NCI-H69 (cell line): ENCODE data around the gene HCFC1R1.

Experiments
- DNase-seq: peaks from one replicate; lab custom pipeline; 2025; lab: John Stamatoyannopoulos, UW

The HCFC1R1 gene

DNA sequence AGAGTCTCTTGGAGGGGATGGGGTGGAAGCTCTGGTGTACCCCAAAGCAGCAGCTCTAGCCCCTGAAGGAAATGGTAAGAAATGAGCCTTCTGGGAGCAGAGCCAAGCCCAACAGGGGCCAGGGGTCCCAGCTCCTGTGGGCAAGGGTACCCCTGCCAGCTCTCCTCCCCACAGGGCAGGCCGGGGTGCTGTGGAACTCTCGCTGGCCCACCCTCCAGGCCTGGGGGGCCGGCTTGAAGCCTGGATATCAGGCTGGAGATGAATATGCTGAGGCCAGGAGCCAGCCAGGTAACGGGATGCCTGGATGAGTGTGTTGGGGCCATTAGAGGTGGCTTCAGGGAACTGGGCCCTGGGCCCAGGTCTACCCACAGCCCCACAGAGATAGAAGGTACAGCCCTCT, 23.2 kb downstream of the HCFC1R1 start:
- no peak for DNase-seq

DNA sequence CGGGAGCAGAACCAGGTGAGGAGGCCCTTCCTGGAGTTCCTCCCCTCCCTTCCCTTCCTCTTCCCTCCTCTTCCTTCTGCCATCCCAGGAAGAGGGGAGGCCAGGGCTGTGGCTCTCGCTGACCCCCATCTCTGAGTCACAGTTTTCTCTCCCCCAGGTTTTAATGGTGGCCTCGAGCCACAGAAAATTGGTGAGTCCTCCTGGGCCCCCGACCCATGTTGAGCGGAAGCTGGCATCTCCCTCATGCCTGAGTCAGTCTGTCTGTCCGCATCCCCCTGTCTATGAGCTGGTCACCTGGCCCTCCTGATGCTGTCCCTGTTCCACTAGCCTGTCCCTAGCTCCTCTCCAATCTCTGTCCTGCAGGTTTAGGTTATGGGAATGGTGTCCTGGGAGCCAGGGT, 23.8 kb downstream of the HCFC1R1 start:
- no peak for DNase-seq

DNA sequence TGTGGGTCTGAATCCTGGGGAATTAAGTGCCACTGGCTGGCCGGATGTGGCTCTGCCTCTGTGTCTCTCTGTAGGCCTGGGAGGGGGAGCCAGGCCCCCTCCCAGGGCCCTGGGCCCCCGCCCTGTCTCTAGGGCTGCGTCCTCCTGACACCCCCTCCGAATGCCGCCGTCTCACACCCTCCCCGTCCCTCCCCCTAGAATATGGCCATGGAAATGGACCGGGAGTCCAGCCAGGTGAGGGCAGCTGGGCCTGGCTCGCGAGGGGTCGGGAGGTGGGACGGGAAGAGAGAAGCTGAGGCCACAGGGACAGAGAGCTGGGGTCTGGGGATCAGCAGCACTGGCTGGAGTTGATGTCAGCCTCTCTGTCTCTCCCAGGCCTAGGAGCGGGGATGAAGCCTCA, 27.4 kb downstream of the HCFC1R1 start:
- no peak for DNase-seq

DNA sequence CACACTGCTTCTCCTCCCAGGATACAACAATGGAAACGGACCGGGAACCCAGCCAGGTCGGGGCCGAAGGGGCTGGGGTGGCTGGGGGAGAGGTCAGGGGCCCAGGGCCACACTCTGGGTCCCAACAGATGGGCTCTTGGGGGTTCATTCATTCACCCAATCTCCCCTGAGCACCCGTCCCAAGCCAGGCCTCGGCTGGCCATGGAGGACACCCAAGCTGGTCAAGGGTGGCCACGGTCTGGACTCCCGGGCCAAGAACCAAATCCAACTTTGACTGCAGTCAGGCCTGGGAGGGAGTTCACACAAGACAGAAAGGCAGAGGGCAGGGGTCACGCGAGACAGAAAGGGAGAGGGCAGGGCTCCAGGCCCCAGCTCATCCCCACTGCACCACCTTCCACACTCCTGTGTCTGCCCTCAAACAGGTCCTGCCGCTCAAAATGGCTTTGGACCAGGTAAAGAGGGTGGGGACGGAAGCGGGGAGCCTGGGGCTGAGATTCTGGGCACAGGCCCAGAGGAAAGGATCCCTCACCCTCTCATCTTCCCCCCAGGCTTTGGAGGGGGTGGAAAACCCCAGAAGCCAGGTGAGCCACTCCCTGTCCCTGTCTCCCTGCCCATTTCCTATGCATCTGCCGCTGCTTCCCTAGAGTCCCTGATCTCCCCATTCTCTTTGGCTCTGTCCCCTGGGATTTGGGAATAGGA, 31.2 kb downstream of the HCFC1R1 start:
- no peak for DNase-seq

DNA sequence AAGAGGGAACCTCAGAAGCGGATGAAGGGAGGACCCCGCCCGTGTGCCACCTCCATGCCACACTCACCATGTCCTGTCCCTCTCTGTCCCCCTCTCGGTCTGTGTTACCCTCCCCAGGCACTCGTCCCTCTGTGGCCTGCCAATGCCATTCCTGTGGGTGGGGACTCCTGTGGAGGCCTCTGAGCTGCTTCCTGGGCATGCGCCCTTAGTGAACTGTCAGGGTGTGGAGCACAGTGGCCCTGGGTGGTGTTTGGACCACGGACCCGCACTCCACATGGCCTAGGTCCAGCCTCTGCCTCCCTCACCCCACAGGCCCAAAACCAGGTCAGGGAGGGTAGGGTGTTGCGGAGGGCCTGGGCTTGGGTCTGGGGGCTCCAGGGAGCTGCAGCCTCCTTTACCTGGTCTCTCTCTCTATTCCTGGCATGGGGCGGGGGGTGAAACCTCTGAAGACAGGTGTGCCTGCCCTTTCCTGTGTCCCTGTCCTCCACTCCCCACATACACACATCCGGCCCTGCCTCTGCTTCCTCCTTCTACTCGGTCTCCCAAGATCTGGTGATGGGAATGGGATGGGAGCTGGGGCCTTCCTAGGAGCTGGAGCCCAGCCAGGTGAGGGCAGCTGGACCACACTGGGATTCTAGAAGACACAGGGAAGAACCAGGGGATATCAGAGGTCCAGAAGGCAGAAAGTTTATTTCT, 32.0 kb downstream of the HCFC1R1 start:
- DNase-seq, result no peak

DNA sequence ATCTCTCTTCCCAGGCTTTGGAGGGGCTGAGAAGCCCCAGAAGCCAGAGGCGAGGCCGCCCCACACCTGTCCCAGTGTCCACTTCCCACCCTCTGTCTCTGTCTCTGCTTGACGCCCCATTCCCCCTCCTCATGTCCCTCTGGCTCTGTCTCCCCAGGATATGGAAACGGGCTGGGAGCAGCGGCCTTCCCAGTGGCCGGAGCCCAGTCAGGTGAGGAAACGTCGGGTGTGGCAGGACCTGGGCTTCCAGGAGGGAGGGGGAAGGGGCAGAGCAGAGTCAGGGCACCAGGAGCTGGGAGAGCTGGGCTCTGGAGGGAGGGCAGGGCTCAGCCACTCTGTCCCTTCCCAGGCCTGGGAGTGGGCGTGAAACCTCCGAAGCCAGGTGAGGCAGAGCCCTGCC, 32.9 kb downstream of the HCFC1R1 start:
- DNase-seq, result no peak

DNA sequence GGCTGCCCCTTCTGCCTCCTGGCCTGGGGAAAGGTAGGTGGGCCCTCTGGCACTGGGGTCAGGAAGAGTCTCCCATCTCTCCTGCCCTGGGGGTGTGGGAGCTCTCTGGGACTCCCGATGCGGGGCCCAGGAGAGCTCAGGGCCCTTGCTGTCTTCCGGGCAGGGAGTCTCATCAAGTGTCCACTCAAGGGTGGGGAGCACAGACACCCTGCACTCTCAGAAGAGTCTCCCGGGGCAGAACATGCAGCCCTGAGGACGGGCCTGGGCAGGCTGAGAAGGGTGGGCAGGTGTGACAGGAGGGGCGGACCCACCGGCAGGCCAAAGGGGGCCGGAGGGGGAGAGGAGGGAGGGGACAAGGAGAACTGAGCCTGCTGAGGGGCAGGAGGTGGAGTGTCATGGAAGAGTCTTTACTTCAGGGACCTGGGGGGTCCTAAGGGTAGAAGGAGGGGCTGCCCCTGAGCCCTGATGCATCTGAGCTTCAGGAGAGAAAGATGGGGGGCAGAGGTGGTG, 35.1 kb downstream of the HCFC1R1 start:
- DNase-seq, result peak; percentile 75

DNA sequence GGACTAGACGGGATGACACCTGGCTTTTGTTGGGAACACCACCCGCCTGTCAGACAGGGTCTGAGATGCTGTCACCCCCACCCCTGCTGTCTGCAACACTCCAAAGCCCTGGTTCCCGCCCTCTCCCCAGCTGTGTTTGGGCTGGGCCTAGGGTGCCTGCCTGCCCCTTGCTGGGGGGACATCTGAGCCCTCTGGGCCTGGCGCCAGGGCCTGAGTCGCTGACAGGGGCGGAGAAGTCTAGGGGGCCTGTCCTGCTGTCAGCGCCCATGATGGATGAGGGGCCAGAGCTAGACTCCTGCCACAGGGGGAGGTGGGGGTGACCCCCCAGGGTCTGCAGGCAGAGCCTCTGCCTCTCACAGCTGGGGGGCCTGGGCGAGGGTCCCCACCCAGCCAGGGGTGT, 35.9 kb downstream of the HCFC1R1 start:
- peak; percentile 98 for DNase-seq

DNA sequence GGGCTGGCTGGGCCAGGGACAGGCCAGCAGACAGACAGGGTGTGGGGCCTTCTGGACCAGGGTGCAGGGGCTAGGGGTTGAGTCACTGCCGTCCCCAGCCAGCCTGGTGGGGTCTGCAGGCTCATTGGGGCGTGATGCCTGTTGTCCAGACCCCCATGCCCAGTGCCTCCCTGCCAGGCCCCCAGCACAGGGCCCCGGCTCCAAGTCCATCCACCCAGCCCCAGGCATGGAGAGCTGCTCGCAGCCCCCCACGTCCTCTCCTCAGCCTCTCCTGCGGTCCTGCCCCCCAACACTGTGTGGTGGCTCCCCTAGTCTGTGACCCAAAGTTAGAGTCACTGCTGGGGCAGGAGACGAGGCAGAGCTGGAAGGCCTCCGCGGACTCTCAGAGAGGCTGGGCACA, 36.5 kb downstream of the HCFC1R1 start:
- no peak for DNase-seq

DNA sequence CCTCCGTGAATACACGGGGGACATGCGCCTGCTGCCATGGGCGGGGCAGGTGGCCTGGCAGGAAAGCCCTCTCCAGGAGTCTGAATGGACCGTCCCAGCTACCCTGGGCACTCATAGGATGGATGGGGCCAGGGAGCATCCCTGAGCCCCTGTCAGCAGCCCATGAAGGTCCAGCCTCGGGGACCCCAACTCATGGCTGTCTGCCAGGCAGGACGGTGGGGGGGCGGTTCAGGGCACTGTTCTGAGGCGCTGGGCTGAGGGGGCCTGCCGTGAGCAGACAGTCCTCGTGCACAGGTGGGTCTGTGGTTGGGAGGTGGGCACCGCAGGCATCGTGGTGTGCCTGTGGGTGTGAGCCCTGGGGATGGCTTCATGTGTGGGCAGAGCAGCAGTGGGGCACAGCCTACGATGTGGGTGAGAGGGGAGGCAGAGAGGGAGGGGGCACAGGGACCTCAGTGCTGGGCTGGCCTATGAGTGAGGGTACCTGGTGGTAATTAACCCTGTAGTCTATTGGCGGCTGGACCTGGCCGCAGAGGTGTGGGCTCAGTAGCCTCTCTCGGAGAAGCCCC, 37.0 kb downstream of the HCFC1R1 start:
- peak; percentile 93 for DNase-seq

DNA sequence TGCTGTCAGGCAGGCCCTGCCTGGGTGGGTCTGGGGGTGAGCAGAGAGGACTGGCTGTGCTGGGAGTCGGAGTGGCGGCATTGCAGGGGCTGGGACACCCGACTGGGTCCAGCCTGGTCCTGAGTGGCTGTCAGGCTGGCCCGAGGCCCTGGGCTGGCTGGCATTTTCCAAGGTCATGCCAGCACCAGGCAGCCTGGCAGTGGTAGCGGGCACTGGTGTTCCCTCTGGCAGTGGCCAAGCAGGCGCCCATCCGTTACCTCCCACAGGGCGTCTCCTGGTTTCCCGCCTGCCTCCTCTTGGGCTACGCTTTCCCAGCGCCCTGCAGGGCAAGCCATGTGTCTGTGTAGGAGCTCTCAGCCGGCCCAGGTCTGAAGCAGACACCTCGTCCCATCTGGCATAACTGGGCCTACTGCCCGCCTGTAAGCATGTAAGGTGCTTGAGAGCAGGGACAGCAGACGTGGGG, 37.8 kb downstream of the HCFC1R1 start:
- DNase-seq, result peak; percentile 97

DNA sequence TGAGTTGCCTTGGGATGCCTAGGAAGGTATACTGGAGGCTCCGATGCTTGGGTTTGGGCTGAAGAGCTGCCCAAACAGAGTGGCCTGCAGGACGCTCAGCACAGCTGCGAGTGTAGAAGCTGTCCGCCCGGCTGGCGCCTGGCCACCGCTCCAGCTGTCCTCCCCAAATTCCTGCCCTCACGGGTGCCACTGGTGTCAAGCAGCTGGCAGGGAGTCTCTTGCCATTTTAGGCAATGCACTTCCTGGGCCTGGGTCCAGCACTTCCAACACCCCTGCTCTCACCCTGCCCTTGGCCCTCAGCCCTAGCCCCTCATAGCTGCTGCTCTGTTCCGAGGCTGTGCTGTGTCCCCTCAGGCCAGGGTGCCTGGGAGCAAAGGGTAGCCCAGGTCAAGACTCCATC, 38.3 kb downstream of the HCFC1R1 start:
- peak; percentile 69 for DNase-seq

DNA sequence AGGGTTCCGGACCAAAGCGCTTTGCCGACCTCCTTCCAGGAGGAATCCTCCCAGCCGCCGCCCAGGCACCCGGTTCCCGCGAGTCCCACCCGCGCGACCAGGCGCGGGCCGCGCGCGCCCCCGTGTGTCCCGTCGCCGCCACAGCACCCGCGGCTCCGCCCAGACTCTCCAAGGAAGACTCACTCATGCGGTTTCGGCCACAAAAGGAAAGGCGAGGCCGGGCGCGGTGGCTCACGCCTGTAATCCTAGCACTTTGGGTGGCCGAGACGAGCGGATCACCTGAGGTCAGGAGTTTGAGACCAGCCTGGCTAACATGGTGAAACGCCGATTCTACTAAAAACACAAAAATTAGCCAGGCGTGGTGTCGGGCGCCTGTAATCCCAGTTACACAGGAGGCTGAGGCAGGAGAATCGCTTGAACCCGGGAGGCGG, 40.0 kb downstream of the HCFC1R1 start:
- DNase-seq, result peak; percentile 92

DNA sequence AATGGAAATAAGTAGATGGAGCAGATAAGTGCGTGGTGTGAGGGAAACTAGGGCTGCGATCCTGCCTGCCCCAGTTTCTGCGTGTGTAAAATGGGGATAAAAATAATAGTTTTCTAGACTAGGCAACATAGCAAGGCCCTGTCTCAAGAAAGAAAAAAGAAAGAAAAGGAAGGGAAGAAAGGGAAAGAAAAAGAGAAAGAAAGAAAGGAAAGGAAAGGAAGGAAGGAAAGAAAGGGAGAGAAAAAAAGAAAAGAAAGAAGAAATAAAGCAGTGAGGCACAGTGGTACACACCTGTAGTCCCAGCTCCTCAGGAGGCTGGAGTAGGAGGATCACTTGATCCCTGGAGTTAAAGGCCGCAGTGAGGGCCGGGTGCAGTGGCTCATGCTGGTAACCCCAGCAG, 41.3 kb downstream of the HCFC1R1 start:
- DNase-seq, result no peak

DNA sequence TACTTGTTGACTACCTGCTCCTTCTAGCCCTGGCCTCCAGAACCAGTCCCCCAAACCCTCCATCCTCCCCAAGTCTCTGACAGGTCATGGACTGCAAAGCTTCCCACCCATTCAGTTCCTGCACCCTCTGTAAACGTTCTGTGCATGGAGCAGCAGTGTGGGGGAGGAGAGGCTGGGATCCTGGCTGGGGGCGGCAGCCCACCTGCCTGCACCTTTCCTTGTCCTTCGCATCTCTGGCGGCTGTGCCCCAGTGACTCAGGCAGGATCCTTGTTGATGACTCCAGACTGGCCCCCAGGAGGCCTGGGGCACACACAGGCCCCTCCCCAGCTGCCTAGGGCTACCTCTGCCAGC, 41.9 kb downstream of the HCFC1R1 start:
- peak; percentile 38 for DNase-seq

DNA sequence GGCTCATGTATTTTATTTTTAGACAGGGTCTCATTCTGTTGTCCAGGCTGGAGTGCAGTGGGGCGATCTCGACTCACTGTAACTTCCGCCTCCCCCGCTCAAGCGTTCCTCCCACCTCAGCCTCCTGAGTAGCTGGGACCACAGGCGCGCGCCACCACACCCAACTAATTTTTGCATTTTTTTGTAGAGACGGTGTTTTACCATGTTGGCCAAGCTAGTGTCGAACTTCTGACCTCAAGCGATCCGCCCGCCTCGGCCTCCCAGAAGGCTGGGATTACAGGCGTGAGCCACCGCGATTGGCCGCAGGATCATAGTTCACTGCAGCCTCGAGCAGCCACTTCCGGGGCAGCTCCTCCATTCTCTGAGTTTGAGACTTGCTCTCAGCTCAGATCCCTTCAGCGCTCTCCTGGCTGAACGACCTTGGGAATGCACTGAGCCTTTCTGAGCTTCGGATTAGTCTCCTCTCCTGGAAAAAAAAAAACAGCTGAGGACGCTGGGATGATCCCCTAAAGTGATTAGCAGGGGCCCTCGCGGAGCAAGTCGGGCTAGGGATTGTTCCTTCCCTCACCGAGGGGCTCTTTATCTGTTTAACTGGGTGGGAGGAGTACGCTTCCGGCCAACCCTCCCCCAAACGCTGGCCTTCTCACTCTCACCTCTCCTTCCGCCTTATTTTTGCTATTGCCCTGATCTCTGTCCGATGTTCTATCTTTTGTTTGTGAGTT, 42.4 kb downstream of the HCFC1R1 start:
- DNase-seq, result no peak

DNA sequence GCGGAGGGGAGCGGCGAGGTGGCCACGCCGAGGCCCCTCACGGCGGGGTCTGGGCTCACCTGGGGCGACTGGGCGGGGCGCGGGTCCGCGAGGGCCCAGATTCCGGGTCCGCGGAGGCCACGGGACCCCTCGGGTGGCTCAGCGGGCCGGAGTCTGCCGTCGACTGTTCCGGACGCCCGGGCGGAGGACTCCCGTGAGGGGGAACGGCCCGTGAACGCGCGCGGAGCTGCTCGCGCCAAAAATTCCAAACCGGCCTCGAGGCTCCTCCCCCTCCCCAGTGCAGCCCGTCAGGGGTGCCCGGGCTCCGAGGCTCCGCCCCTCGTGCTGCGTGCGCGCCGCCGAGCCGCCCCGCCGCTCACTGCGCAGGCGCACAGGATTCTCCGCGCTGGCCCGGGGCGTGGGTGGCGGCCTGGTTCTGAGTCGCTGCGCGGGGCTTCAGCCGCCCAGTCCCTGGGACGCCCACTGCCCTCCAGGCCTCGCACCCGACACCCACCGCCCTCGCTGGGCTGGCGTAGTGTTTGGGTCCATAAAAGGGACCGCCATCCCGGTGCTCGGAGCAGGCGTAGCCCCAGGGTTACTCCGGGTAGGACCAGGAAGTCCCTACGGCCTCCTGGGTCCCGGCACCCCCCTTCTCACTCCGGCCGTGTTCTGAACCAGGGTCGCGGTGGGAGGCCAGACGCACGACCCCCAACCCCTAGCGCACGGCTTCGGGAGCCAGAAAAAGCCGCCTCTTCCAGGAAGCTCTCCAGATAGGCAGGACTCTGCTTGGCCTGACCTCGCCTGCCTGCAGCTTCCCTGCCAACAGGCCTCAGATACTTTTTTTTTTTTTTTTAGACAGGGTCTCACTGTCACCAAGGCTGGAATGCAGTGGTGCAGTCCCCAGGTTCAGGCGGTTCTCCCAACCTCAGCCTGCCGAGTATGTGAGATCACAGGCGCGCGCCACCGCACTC, 43.2 kb downstream of the HCFC1R1 start, which contains the start of gene PKMYT1:
PKMYT1 (minus strand) TSS at position 220 of the 950 bp plus-strand sequence. CDS start 789 bp downstream, outside the sequence.
- peak; percentile 95 for DNase-seq

DNA sequence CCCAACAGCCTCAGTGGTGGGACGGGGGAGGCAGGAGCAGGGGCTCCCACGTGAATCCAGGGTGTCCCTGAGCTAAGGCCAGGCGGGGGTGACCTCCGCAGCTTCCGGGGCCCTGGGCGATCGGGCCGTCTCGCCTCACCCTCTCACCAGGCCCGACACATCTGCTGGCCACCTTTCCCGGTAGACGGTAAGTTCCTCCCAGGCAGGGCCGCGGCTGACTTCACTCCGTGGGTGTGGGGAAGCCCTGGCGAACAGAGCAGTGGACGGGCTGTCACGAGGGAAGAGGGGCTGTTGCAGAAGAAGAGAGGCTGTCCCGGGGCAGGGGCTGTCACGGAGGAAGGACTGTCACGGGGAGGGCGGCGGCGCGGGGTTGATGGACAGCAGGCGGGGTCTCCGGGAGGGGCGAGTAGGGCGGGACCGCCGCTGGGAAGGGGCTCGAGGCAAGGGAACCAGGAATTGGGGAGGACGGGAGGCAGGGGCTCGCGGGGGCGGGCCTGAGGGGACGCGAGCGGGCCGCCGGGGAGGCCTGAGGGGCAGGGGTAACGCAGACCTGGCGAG, 44.0 kb downstream of the HCFC1R1 start:
- peak; percentile 67 for DNase-seq

DNA sequence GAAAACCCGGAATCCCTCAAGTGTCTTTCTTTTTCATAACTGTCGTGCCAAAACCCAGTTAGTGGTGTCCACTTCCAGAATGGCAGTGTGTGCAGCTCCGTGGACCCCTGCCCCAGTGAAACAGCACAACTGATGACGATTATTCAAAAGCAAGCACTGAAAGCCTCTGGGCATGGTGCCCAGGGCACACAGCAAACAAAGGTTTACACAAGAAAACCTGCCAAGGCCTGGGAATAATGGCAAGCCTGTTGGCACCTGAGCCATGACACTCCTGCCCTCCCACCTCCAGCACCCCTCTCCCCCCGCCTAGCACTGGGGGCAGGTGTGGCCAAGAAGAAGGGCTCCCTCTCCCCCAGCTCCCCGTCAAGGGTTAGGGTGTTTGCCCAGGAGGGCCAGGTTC, 46.3 kb downstream of the HCFC1R1 start:
- DNase-seq, result peak; percentile 93

DNA sequence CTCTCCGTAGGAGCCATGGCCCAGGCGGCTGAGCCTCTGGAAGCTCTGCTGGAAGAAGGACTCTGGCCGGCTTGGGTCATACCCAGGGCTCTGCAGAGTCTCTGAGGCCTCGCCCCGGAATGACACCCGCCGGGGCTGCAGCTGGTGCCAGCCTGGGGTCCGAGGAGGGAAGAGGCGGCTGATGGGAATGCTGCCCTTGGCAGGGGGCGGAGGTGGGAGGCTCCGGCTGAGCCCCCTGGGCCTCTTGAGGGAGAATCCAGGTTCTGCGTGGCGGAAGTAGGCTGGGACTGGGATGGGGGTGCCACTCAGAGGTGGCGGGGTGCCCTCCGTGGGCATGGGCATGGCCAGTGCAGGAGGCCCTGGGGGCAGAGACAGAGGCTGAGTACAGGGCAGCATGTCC, 47.1 kb downstream of the HCFC1R1 start:
- DNase-seq, result no peak

DNA sequence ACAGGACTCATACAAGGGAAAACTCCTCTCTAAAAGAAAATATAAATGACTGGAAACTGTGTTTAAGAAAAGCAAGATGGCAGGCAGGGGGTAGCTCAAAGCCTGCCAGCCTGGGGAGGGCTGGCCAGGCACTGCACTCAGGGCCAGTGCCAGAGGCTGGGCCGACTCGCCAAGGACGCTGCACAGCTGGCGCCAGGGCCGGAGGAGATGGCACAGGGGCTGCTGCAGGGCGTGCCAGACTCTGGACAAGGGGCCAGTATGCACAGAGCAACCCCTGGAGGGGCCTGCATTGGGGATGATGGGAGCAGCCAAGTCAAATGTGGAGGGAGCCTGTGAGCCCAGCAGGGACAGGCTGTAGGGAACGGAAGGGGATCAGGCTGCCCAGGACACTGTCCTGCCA, 47.5 kb downstream of the HCFC1R1 start:
- no peak for DNase-seq
